ENCODE measurements around the gene KAZN.

DNA sequence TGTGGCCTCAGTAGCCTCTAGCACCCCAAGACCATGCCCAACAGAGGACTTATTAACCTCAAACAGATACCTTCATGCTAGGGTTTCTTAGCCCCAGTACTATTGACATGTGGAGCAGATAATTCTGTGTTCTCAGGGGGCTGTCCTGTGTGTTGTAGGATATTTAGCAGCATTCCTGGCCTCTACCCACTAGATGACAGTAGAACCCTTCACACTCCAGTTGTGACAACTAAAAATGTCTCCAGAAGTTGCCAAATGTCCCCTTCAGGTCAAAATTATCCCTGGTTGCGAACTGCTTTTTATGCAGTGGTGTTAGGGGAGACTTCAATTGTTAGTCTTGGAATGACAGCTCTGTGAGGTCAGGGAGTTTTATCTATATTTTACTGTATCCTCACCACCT is 8.1 kb downstream of the KAZN start:
- TF ChIP-seq, protein P1, sequence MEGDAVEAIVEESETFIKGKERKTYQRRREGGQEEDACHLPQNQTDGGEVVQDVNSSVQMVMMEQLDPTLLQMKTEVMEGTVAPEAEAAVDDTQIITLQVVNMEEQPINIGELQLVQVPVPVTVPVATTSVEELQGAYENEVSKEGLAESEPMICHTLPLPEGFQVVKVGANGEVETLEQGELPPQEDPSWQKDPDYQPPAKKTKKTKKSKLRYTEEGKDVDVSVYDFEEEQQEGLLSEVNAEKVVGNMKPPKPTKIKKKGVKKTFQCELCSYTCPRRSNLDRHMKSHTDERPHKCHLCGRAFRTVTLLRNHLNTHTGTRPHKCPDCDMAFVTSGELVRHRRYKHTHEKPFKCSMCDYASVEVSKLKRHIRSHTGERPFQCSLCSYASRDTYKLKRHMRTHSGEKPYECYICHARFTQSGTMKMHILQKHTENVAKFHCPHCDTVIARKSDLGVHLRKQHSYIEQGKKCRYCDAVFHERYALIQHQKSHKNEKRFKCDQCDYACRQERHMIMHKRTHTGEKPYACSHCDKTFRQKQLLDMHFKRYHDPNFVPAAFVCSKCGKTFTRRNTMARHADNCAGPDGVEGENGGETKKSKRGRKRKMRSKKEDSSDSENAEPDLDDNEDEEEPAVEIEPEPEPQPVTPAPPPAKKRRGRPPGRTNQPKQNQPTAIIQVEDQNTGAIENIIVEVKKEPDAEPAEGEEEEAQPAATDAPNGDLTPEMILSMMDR (conservative IDR thresholded peaks at IDR 0.05; ENCODE audit: low read length) = no peak; the same call in 1 of the 2 replicates
- no peak for TF ChIP-seq EZH2phosphoT487 (IDR thresholded peaks at IDR 0.05; ENCODE audit: borderline replicate concordance)
